HEK293 (cell line): Measurements from ENCODE around the gene UFC1.

Source experiments
- CTCF ChIA-PET: fragments of 350-600 bp; formaldehyde crosslinking; extraction: SDS; loops from one replicate; lab custom pipeline; 2021; ENCODE audit warnings: antibody characterized with exemption; lab: Yijun Ruan, JAX
- POLR2A ChIA-PET: fragments of 300-600 bp; formaldehyde crosslinking; extraction: SDS; loops from one replicate; lab custom pipeline; 2020; ENCODE audit warnings: antibody characterized with exemption, inconsistent platforms; lab: Yijun Ruan, JAX
- H3K27ac ChIP-seq: fragments of 200-500 bp; sonication (Bioruptor generic); 2 replicates; pipeline ENCODE4 v1.5.1; 2014; ENCODE audit warnings: low read depth, low read length, control low read depth, inconsistent platforms; ENCODE audit errors: extremely low read depth
- H3K36me3 ChIP-seq, 2 experiments: fragments of 200-500 bp in 1 of 2; sonication (Bioruptor generic) in 1 of 2; 1 replicate in 1 of 2; 2 replicates in 1 of 2; pipeline ENCODE4 v1.5.1; 2014 to 2017; ENCODE audit warnings: inconsistent platforms in 2 of 2, low read length in 2 of 2; ENCODE audit not compliant: control insufficient read depth in 2 of 2, insufficient read depth in 1 of 2
- H3K4me1 ChIP-seq: fragments of 200-500 bp; sonication (Bioruptor generic); 2 replicates; pipeline ENCODE4 v1.5.1; 2014; ENCODE audit warnings: mild to moderate bottlenecking, low read length, inconsistent platforms; ENCODE audit not compliant: control insufficient read depth, insufficient read depth
- H3K4me3 ChIP-seq: 2 replicates; pipeline ENCODE4 v1.5.1; 2011; ENCODE audit warnings: low read depth, mild to moderate bottlenecking, control low read depth, low read length, moderate library complexity
- H3K9me3 ChIP-seq: fragments of 200-500 bp; sonication (Bioruptor generic); 2 replicates; pipeline ENCODE4 v1.5.1; 2014; ENCODE audit warnings: low read depth, low read length, inconsistent platforms; ENCODE audit not compliant: control insufficient read depth, insufficient read depth
- GLIS2 ChIP-seq: fragments of 450-650 bp; formaldehyde crosslinking; IDR thresholded peaks from 2 replicates; pipeline ENCODE4 v1.5.1; 2016; ENCODE audit warnings: missing biosample characterization, missing genetic modification characterization
- KLF9 ChIP-seq: fragments of 450-650 bp; formaldehyde crosslinking; IDR thresholded peaks from 2 replicates; pipeline ENCODE4 v1.5.1; 2016; ENCODE audit warnings: missing biosample characterization, missing genetic modification characterization, low read depth
- YY2 ChIP-seq: fragments of 450-650 bp; formaldehyde crosslinking; IDR thresholded peaks from 2 replicates; pipeline ENCODE4 v1.5.1; 2016; ENCODE audit warnings: missing biosample characterization, missing genetic modification characterization
- ZFHX2 ChIP-seq: fragments of 450-650 bp; formaldehyde crosslinking; conservative IDR thresholded peaks from 2 replicates; pipeline ENCODE4 v1.5.1; 2016; ENCODE audit warnings: missing biosample characterization, missing genetic modification characterization
- ZFP69B ChIP-seq: fragments of 450-650 bp; formaldehyde crosslinking; IDR thresholded peaks from 2 replicates; pipeline ENCODE4 v1.5.1; 2016; ENCODE audit warnings: missing biosample characterization, missing genetic modification characterization
- ZNF175 ChIP-seq: fragments of 450-650 bp; formaldehyde crosslinking; IDR thresholded peaks from 2 replicates; pipeline ENCODE4 v1.5.1; 2016; ENCODE audit warnings: missing biosample characterization, missing genetic modification characterization
- ZNF239 ChIP-seq: fragments of 450-650 bp; formaldehyde crosslinking; IDR thresholded peaks from 2 replicates; pipeline ENCODE4 v1.5.1; 2016; ENCODE audit warnings: missing biosample characterization, missing genetic modification characterization
- ZNF302 ChIP-seq: fragments of 450-650 bp; formaldehyde crosslinking; IDR thresholded peaks from 2 replicates; pipeline ENCODE4 v1.5.1; 2016; ENCODE audit warnings: missing biosample characterization, missing genetic modification characterization, low read depth
- ZNF529 ChIP-seq: fragments of 450-650 bp; formaldehyde crosslinking; IDR thresholded peaks from 2 replicates; pipeline ENCODE4 v1.5.1; 2017; ENCODE audit warnings: missing genetic modification characterization, missing biosample characterization; ENCODE audit not compliant: insufficient replicate concordance
- ZNF530 ChIP-seq: fragments of 450-650 bp; formaldehyde crosslinking; IDR thresholded peaks from 2 replicates; pipeline ENCODE4 v1.5.1; 2016; ENCODE audit warnings: low read depth, missing biosample characterization, missing genetic modification characterization
- ZNF571 ChIP-seq: fragments of 450-650 bp; formaldehyde crosslinking; IDR thresholded peaks from 2 replicates; pipeline ENCODE4 v1.5.0; 2017; ENCODE audit warnings: missing biosample characterization, missing genetic modification characterization
- ZNF585B ChIP-seq: fragments of 450-650 bp; formaldehyde crosslinking; IDR thresholded peaks from 2 replicates; pipeline ENCODE4 v1.5.1; 2016; ENCODE audit warnings: missing biosample characterization, missing genetic modification characterization
- ZNF623 ChIP-seq: fragments of 450-650 bp; formaldehyde crosslinking; IDR thresholded peaks from 2 replicates; pipeline ENCODE4 v1.5.1; 2016; ENCODE audit warnings: missing biosample characterization, missing genetic modification characterization
- ZNF626 ChIP-seq: fragments of 450-650 bp; sonication (Bioruptor Pico); formaldehyde crosslinking; IDR thresholded peaks from 2 replicates; pipeline ENCODE4 v1.5.1; 2018; ENCODE audit warnings: missing biosample characterization, missing genetic modification characterization, inconsistent platforms
- ZNF629 ChIP-seq: fragments of 450-650 bp; formaldehyde crosslinking; IDR thresholded peaks from 2 replicates; pipeline ENCODE4 v1.5.1; 2017; ENCODE audit warnings: missing biosample characterization, missing genetic modification characterization
- ZNF707 ChIP-seq: fragments of 450-650 bp; formaldehyde crosslinking; IDR thresholded peaks from 2 replicates; pipeline ENCODE4 v1.5.1; 2016; ENCODE audit warnings: missing biosample characterization, missing genetic modification characterization
- ZNF830 ChIP-seq: fragments of 450-650 bp; IDR thresholded peaks from 2 replicates; pipeline ENCODE4 v1.5.0; 2018; ENCODE audit warnings: missing biosample characterization, missing genetic modification characterization, low read depth, mild to moderate bottlenecking, moderate library complexity
- TF ChIP-seq, protein P1 (sequence below): fragments of 450-650 bp; formaldehyde crosslinking; IDR thresholded peaks from 2 replicates; pipeline ENCODE4 v1.5.1; 2016; ENCODE audit warnings: missing biosample characterization, missing genetic modification characterization, low read depth
- TF ChIP-seq, protein P2 (sequence below): fragments of 450-650 bp; formaldehyde crosslinking; IDR thresholded peaks from 2 replicates; pipeline ENCODE4 v1.5.1; 2016; ENCODE audit warnings: missing biosample characterization, missing genetic modification characterization
- TF ChIP-seq, protein P3 (sequence below): fragments of 450-650 bp; formaldehyde crosslinking; conservative IDR thresholded peaks from 2 replicates; pipeline ENCODE4 v1.5.1; 2016; ENCODE audit warnings: low read depth, missing biosample characterization, missing genetic modification characterization
- TF ChIP-seq, protein P4 (sequence below): sonication (generic); formaldehyde crosslinking; IDR thresholded peaks from 2 replicates; pipeline ENCODE4 v1.8.1; 2022; ENCODE audit warnings: mild to moderate bottlenecking, moderate library complexity, missing genetic modification reagents
- TF ChIP-seq, protein P5 (sequence below): fragments of 450-650 bp; formaldehyde crosslinking; IDR thresholded peaks from 2 replicates; pipeline ENCODE4 v1.5.1; 2016; ENCODE audit warnings: missing biosample characterization, missing genetic modification characterization

The UFC1 gene

DNA sequence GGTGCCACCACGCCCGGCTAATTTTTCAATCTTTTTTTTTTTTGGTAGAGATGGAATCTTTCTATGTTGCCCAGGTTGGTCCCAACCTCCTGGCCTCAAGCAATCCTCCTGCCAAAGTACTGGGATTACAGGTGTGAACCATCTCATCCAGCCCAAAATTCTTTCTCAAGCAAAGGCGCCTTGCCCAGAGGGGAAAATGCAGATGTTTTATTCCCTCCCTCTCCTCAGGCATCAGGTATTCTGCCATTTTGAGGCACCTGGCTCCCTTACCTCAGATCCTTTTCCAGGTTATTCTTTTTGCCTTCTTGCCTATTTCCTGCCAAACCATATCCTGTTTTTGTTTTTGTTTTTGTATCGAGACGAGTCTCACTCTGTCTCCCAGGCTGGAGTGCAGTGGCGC is 34.6 kb downstream of the UFC1 start:
- H3K4me1 ChIP-seq = no peaks in the 10 kb centered on the region
- no peak overlapping the region for H3K4me3 ChIP-seq
- H3K9me3 ChIP-seq = no peaks in the 10 kb centered on the region
- H3K27ac ChIP-seq = no peak overlapping the region
- POLR2A ChIA-PET = no interaction called here
- TF ChIP-seq, protein P1, sequence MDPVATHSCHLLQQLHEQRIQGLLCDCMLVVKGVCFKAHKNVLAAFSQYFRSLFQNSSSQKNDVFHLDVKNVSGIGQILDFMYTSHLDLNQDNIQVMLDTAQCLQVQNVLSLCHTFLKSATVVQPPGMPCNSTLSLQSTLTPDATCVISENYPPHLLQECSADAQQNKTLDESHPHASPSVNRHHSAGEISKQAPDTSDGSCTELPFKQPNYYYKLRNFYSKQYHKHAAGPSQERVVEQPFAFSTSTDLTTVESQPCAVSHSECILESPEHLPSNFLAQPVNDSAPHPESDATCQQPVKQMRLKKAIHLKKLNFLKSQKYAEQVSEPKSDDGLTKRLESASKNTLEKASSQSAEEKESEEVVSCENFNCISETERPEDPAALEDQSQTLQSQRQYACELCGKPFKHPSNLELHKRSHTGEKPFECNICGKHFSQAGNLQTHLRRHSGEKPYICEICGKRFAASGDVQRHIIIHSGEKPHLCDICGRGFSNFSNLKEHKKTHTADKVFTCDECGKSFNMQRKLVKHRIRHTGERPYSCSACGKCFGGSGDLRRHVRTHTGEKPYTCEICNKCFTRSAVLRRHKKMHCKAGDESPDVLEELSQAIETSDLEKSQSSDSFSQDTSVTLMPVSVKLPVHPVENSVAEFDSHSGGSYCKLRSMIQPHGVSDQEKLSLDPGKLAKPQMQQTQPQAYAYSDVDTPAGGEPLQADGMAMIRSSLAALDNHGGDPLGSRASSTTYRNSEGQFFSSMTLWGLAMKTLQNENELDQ (tag by site-specific recombination) = no peak
- TF ChIP-seq ZNF623 (tag by site-specific recombination) = no peak
- TF ChIP-seq ZNF629 (tag by site-specific recombination) = no peak
- no peak for TF ChIP-seq GLIS2
- TF ChIP-seq, all 188 proteins: peak for 0
- CTCF ChIA-PET = interaction anchor here (0.6 to 1.0 kb wide), 4 partner anchors 9 to 481 kb away, joined by 3 to 5 read pairs (median 4); partner anchors contain the start of gene TOMM40L
- no peaks in the 10 kb centered on the region for H3K36me3 ChIP-seq

DNA sequence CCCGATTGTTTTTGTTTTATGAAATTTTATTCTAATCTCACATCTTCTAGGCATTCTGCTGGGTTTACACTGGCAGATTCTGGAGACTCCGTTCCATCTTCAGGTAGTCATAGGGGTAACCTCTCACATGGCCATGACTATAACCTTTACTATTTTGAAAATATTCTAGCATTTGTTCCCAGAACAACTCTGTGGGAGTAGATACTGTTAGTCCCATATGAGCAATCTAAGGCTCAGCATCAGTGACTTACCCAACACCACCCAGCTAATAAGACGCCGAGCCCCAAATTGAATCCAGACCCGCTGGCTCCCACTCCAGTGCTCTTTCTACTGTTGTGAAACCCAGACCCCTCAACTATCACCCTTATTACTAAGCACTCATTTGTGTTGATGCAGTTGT is 35.3 kb downstream of the UFC1 start:
- H3K4me3 ChIP-seq = no peak overlapping the region
- ChIA-PET CTCF (interaction anchor here (0.6 kb wide), 1 partner anchor 716 kb away, joined by 3 read pairs; no protein-coding TSS in a partner anchor), POLR2A (no interaction called here)
- no peaks in the 10 kb centered on the region for H3K36me3 ChIP-seq
- H3K4me1 ChIP-seq = no peaks in the 10 kb centered on the region
- no peaks in the 10 kb centered on the region for H3K9me3 ChIP-seq
- H3K27ac ChIP-seq = no peak overlapping the region
- TF ChIP-seq, protein P2, sequence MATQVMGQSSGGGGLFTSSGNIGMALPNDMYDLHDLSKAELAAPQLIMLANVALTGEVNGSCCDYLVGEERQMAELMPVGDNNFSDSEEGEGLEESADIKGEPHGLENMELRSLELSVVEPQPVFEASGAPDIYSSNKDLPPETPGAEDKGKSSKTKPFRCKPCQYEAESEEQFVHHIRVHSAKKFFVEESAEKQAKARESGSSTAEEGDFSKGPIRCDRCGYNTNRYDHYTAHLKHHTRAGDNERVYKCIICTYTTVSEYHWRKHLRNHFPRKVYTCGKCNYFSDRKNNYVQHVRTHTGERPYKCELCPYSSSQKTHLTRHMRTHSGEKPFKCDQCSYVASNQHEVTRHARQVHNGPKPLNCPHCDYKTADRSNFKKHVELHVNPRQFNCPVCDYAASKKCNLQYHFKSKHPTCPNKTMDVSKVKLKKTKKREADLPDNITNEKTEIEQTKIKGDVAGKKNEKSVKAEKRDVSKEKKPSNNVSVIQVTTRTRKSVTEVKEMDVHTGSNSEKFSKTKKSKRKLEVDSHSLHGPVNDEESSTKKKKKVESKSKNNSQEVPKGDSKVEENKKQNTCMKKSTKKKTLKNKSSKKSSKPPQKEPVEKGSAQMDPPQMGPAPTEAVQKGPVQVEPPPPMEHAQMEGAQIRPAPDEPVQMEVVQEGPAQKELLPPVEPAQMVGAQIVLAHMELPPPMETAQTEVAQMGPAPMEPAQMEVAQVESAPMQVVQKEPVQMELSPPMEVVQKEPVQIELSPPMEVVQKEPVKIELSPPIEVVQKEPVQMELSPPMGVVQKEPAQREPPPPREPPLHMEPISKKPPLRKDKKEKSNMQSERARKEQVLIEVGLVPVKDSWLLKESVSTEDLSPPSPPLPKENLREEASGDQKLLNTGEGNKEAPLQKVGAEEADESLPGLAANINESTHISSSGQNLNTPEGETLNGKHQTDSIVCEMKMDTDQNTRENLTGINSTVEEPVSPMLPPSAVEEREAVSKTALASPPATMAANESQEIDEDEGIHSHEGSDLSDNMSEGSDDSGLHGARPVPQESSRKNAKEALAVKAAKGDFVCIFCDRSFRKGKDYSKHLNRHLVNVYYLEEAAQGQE = no peak
- no peak for TF ChIP-seq KLF9 (tag by site-specific recombination)
- no peak for TF ChIP-seq ZFP69B (tag by site-specific recombination)
- no peak for TF ChIP-seq ZNF830 (tag by site-specific recombination)
- no peak for TF ChIP-seq ZFHX2 (tag by site-specific recombination)
- TF ChIP-seq ZNF571 (tag by site-specific recombination) = no peak
- no peak for TF ChIP-seq ZNF530 (tag by site-specific recombination)
- no peak for TF ChIP-seq ZNF302 (tag by site-specific recombination)
- TF ChIP-seq ZNF529 = no peak
- no peak for TF ChIP-seq ZNF626
- TF ChIP-seq, protein P3, sequence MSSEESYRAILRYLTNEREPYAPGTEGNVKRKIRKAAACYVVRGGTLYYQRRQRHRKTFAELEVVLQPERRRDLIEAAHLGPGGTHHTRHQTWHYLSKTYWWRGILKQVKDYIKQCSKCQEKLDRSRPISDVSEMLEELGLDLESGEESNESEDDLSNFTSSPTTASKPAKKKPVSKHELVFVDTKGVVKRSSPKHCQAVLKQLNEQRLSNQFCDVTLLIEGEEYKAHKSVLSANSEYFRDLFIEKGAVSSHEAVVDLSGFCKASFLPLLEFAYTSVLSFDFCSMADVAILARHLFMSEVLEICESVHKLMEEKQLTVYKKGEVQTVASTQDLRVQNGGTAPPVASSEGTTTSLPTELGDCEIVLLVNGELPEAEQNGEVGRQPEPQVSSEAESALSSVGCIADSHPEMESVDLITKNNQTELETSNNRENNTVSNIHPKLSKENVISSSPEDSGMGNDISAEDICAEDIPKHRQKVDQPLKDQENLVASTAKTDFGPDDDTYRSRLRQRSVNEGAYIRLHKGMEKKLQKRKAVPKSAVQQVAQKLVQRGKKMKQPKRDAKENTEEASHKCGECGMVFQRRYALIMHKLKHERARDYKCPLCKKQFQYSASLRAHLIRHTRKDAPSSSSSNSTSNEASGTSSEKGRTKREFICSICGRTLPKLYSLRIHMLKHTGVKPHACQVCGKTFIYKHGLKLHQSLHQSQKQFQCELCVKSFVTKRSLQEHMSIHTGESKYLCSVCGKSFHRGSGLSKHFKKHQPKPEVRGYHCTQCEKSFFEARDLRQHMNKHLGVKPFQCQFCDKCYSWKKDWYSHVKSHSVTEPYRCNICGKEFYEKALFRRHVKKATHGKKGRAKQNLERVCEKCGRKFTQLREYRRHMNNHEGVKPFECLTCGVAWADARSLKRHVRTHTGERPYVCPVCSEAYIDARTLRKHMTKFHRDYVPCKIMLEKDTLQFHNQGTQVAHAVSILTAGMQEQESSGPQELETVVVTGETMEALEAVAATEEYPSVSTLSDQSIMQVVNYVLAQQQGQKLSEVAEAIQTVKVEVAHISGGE = no peak
- no peak for TF ChIP-seq YY2 (tag by site-specific recombination)
- TF ChIP-seq, protein P4, sequence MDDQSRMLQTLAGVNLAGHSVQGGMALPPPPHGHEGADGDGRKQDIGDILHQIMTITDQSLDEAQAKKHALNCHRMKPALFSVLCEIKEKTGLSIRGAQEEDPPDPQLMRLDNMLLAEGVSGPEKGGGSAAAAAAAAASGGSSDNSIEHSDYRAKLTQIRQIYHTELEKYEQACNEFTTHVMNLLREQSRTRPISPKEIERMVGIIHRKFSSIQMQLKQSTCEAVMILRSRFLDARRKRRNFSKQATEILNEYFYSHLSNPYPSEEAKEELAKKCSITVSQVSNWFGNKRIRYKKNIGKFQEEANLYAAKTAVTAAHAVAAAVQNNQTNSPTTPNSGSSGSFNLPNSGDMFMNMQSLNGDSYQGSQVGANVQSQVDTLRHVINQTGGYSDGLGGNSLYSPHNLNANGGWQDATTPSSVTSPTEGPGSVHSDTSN (CRISPR knock-in tag) = no peak
- TF ChIP-seq ZNF175 (tag by site-specific recombination) = no peak
- TF ChIP-seq ZNF585B (tag by site-specific recombination) = no peak
- TF ChIP-seq, protein P5, sequence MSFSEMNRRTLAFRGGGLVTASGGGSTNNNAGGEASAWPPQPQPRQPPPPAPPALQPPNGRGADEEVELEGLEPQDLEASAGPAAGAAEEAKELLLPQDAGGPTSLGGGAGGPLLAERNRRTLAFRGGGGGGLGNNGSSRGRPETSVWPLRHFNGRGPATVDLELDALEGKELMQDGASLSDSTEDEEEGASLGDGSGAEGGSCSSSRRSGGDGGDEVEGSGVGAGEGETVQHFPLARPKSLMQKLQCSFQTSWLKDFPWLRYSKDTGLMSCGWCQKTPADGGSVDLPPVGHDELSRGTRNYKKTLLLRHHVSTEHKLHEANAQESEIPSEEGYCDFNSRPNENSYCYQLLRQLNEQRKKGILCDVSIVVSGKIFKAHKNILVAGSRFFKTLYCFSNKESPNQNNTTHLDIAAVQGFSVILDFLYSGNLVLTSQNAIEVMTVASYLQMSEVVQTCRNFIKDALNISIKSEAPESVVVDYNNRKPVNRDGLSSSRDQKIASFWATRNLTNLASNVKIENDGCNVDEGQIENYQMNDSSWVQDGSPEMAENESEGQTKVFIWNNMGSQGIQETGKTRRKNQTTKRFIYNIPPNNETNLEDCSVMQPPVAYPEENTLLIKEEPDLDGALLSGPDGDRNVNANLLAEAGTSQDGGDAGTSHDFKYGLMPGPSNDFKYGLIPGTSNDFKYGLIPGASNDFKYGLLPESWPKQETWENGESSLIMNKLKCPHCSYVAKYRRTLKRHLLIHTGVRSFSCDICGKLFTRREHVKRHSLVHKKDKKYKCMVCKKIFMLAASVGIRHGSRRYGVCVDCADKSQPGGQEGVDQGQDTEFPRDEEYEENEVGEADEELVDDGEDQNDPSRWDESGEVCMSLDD (tag by site-specific recombination) = no peak
- TF ChIP-seq ZNF239 (tag by site-specific recombination) = no peak
- no peak for TF ChIP-seq ZNF707 (tag by site-specific recombination)
